Activated CD4-positive, alpha-beta T cell treated with anti-CD3 and anti-CD28 coated beads for 1 hour (primary cell): Measurements from ENCODE around the gene MYADM.

Experiments used
- DNase-seq: peaks from one replicate; pipeline ENCODE4 v3.0.0-alpha.2; 2020

MYADM gene

DNA sequence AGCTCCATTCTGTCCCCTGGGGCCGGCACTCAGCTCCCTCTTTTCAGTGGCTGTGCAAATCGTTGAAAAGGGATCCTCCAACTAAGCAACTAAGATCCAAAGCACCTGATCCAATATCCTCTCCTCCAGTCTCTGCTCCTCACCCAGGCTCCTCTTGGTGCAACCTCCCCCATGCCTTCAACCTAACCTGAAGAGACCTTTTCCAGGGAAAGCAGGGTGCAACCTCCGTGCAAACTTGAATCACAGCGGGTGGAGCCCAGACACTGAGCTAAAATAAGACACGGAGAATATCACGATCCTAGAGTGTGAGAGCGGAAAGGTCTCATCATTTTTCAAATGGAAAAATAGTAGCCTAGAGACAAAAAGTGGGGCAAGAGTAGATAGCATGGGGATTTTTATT, 49.7 kb downstream of the MYADM start:
- no peak for DNase-seq
